ENCODE data around the gene DNLZ.

Gene DNLZ

GRCh38 chr9:136329636-136330405 is 33.7 kb downstream of the DNLZ start:
- peak overlapping the region; percentile 84 for H3K27ac ChIP-seq
- no peak for TF ChIP-seq CTCF (conservative IDR thresholded peaks at IDR 0.05)

DNA sequence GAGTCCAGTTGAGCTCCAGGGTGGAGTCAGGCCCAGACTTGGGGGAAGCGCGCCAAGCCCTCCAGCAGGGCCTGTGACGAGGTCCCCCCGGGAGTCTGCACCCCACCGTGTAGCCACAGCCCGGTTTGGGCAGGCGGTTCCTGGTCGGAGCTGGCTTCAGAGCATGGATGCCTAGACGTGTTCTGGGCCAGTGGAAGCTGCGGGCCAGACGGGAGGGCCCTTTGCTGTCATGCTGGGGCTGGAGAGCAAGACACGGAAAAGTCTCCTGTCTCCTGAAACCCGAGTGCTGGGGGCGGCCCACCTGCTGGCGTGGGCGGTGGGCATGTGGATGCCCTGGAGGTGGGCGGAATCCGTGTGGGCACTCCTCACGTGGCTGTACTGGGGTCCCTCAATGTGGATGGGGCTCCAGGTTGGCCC is 34.3 kb downstream of the DNLZ start:
- no peak for TF ChIP-seq CTCF (conservative IDR thresholded peaks at IDR 0.05)
- peak overlapping the region; percentile 84 for H3K27ac ChIP-seq

- no peak for TF ChIP-seq CTCF (conservative IDR thresholded peaks at IDR 0.05)
- H3K27ac ChIP-seq: peak overlapping the region; percentile 84
These were observed 34.9 kb downstream of the DNLZ start for GRCh38 chr9:136328622-136329041.

DNA sequence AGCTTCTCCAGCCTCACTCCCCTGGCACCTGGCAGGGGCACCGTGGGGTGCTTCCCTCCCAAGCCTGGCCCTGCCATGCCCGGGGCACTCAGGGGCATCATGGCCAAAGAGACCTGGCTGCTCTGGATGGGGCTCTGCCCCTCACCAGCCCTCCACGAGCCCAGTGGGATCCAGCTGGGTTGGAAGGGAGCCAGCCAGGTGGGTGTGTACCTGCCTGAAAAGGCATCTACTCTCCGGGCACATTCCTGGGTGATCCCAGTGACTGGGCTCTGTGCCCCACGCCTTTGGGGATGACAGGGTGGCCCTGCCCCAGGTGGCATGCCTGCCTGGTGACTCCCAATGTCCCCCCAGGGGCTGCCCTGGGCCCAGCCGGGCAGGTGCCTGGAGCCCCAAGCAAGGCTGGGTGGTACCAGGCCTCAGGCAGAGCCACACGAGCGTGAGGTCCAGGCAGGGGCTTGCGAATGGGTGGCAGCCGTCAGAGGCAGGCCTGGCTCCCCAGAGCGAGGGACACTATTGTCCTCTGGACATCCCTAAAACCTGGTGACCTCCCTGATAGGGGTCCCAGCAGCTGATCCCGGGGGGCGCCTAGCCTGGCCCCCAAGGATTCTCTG is 35.4 kb downstream of the DNLZ start:
- TF ChIP-seq CTCF (conservative IDR thresholded peaks at IDR 0.05): no peak
- H3K27ac ChIP-seq: peak overlapping the region; percentile 84

- TF ChIP-seq CTCF (conservative IDR thresholded peaks at IDR 0.05): no peak
These were observed 36.1 kb downstream of the DNLZ start, which contains the start of gene GPSM1 for GRCh38 chr9:136327304-136327974. GPSM1 (plus strand) TSS chr9:136327539; CDS start chr9:136327696, 157 bp downstream.

DNA sequence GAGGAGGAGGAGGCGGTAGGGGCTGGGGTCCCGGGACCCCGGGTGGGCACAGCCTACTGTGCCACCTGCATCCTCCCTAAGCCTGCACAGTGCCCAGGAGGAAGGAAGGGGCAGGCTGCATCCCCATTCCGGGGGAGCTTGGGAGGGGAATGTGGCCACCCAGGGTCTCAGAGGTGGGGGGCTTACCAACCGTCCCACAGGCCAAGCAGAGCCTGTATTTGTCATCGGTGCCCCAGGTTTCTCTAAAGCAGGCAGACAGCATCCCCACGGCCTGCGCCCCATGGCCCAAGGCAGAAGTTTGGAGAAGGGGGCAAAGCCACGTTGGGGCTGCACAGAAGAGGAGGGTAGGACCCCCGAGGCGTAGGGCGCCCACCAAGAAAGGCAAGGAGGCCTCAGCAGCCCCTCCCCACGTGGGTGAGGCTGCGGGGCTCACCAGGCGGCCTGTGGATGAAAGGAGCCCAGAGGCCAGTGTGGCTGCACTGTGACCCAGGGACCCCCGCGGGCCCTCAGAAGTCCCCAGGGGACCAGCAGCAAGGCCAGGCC is 36.7 kb downstream of the DNLZ start:
- TF ChIP-seq CTCF (conservative IDR thresholded peaks at IDR 0.05): no peak

More at GRCh38 chr9:136327304-136327974, 36.1 kb downstream of the DNLZ start, which contains the start of gene GPSM1:
- H3K27ac ChIP-seq: peak within 1 kb of the TSS; percentile 84

More for the DNA sequence above, 36.7 kb downstream of the DNLZ start:
- H3K27ac ChIP-seq: peak overlapping the region; percentile 84

Measured in VCaP (cell line).